Glomerular visceral epithelial cell (primary cell): ENCODE results near the gene DUOX1.
A peak's percentile ranks its signal among the peaks of the same experiment; 100 is the strongest.

Source experiments
- DNase-seq: peaks from one replicate; pipeline ENCODE4 v3.0.0-alpha.2; 2016; ENCODE audit errors: extremely low spot score

Gene DUOX1

GRCh38 chr15:45143056-45143455, 13.3 kb downstream of the DUOX1 start:
- no peak for DNase-seq

DNA sequence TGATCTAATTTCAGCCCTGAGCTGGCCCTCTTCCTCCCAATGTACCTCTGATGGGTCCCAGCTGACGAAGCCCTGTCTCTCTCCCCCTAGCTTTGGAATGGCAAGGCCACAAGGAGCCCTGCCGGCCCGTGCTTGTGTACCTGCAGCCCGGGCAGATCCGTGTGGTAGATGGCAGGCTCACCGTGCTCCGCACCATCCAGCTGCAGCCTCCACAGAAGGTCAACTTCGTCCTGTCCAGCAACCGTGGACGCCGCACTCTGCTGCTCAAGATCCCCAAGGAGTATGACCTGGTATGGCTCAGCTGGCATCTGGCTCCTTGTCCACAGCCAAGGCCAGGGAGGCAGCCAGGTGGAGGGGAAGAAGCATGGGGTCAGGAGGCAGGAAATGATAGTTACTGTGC, 14.2 kb downstream of the DUOX1 start:
- DNase-seq: no peak

DNA sequence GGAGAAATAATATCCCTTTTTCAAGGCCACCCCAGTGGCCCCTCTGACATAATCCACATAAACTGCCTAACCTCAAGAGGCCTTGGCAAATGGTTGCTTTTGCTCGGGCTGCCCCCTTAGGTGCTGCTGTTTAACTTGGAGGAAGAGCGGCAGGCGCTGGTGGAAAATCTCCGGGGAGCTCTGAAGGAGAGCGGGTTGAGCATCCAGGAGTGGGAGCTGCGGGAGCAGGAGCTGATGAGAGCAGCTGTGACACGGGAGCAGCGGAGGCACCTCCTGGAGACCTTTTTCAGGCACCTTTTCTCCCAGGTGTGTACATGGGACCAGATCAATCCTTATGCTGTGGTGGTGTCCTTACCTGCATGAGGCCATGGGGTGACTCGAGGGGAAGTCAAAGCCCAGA, 15.0 kb downstream of the DUOX1 start:
- DNase-seq: no peak

GRCh38 chr15:45146405-45146804, 16.6 kb downstream of the DUOX1 start:
- DNase-seq: no peak

DNA sequence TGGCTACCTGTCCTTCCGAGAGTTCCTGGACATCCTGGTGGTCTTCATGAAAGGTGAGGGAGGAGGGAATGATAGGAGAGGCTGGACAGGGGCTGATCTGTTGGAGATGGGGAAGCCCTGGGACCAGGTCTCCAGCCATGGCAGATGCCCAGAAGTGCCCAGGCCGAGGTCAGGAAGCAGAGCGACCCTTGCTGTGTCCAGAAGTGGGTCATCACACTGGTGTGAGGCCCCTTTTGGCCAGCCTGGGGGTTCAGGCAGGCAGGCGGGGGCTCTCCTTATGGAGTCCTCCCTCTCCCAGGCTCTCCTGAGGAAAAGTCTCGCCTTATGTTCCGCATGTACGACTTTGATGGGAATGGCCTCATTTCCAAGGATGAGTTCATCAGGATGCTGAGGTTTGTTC, 17.8 kb downstream of the DUOX1 start:
- no peak for DNase-seq

- no peak for DNase-seq
Observed at GRCh38 chr15:45148076-45149059, 18.6 kb downstream of the DUOX1 start.

- no peak for DNase-seq
Observed at GRCh38 chr15:45149060-45149459, 19.3 kb downstream of the DUOX1 start.

GRCh38 chr15:45150481-45150880, 20.7 kb downstream of the DUOX1 start:
- no peak for DNase-seq

- DNase-seq: no peak
Observed at GRCh38 chr15:45150997-45151396, 21.2 kb downstream of the DUOX1 start.

- no peak for DNase-seq
Observed at GRCh38 chr15:45151998-45152828, 22.4 kb downstream of the DUOX1 start.

DNA sequence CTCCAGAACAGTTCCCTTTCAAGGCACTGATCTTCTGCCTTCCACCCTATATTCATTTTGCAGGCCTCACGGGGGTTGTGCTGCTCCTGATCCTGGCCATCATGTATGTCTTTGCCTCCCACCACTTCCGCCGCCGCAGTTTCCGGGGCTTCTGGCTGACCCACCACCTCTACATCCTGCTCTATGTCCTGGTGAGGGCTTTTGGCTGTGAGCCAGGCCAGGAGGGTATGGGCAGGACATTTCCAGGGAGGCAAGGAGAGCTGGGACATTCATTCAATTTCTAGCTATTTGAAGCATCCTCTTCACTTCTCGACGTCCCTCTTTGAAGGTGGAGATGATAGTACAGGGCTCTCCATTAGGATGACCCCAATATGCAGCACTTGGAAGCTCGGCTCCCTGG, 25.9 kb downstream of the DUOX1 start:
- no peak for DNase-seq

- no peak for DNase-seq
Observed at GRCh38 chr15:45156744-45157455, 27.1 kb downstream of the DUOX1 start.

GRCh38 chr15:45157974-45158373, 28.2 kb downstream of the DUOX1 start:
- DNase-seq: peak; percentile 51

- no peak for DNase-seq
Observed at GRCh38 chr15:45161666-45162065, 31.9 kb downstream of the DUOX1 start.

- peak; percentile 87 for DNase-seq
Observed at GRCh38 chr15:45162771-45163507, 33.1 kb downstream of the DUOX1 start.

DNA sequence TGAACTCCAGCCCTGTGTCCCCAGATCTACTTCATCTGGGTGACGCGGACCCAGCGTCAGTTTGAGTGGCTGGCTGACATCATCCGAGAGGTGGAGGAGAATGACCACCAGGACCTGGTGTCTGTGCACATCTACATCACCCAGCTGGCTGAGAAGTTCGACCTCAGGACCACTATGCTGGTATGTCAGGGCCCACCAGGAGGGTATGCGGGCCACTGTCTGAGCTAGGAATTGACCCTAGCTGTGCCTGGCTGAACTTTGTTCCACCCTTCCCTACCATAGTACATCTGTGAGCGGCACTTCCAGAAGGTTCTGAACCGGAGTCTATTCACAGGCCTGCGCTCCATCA, 33.7 kb downstream of the DUOX1 start:
- no peak for DNase-seq

- DNase-seq: no peak
Observed at GRCh38 chr15:45164914-45165313, 35.1 kb downstream of the DUOX1 start.

GRCh38 chr15:45165536-45165935, 35.7 kb downstream of the DUOX1 start:
- DNase-seq: no peak

- DNase-seq: peak; percentile 86
Observed at GRCh38 chr15:45166834-45167630, 37.2 kb downstream of the DUOX1 start.

DNA sequence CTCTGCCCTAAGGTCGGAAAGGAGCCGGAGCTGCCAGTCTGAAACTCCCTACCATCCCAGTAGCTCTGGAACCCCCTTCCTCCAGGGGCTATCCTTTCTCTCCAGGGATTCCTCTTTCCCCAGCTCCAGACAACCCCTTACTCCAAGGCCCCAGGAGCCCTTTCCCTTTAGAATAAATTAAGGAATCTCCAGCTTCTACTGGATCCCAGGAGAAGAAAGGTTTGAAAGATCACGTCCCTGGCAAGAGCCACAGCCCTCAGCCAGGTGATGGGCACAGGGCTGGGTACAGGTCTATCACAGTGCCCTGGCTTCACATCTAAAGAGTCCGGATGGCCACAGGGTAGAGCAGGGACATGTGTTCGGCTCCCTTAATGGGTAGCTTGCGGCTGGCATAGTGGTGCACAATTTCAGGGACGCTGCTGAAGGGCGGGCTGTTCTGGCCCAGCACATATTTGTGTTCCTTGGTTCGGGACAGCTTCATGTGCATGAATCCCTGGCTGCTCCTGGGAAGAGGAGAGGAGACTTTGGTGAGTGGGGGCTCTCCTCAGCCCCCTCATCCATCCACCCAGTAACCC, 37.9 kb downstream of the DUOX1 start:
- no peak for DNase-seq
